Hematopoietic multipotent progenitor cell treated with erythropoietin and hydrocortisone succinate and interleukin-3 and kit ligand, for 4 days (in vitro differentiated cells): ENCODE results near the gene MNX1.

ENCODE experiments used
- DNase-seq: peaks from one replicate; pipeline ENCODE4 v3.0.0-alpha.2; 2015

Gene MNX1

GRCh38 chr7:157032644-157033482, 22.4 kb upstream of the MNX1 start:
- DNase-seq, result no peak

- no peak for DNase-seq
Observed at GRCh38 chr7:157032128-157032527, 21.7 kb upstream of the MNX1 start.

GRCh38 chr7:157028199-157028903, 17.9 kb upstream of the MNX1 start:
- no peak for DNase-seq

DNA sequence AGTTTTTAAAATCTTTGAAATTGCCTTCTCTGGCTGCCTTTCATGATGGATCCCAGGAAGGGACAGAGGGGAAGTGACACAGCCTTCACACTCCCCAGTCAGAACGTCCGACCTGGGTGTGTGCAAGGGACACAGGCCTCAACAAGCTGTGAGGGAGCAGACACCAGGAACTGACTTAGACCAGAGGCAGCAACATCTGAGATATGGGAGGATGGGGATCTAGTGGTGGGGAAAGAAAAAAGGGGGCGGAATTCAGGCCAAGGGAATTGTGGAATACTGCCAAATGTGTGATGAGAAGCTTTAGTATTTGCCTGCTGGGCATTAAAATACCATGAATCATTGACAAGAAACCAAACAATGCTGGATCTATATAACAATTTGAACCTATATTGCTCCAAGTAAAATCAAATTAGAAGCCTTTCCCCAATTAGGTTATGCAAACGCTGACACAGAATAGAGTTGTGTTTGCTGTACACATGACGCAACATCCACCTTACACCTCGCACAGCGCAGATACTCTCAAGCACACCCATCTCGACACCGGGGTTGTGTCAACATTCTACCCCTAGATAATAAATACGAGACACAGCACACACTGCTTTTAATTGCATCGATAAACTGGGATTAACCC, 17.2 kb upstream of the MNX1 start:
- DNase-seq, result no peak

DNA sequence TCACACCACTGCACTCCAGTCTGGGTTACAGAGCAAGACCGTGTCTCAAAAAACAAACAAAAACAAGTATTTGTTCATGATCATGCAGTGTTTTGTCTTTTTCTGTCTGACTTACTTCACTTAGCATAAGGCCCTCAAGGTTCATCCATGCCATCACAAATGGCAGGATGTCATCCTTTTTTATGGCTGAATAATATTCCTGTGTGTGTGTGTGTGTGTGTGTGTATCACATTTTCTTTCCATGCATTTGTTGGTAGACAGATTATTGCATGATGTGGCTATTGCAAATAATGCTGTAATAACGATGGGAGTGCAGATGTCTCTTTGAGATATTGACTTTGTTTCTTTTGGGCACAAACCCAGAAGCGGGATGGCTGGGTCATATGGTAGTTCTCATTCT, 14.3 kb upstream of the MNX1 start:
- no peak for DNase-seq

DNA sequence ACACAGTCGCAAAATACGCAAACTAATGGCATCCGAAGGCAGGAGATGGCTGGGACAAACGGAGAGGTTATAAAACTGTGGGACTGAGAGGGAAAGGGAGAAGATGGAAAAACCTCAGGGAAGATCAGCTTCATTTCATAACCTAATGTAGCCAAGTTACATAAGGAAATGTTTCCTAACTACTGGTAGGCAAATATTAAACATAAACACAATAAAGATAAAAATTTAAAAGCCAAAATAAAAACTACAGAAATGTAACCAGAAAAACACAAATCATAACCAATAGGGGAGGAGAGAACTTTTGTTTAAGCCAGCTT, 13.1 kb upstream of the MNX1 start:
- no peak for DNase-seq

GRCh38 chr7:157022681-157023588, 12.5 kb upstream of the MNX1 start:
- DNase-seq, result no peak

- no peak for DNase-seq
Observed at GRCh38 chr7:157021871-157022680, 11.6 kb upstream of the MNX1 start.

DNA sequence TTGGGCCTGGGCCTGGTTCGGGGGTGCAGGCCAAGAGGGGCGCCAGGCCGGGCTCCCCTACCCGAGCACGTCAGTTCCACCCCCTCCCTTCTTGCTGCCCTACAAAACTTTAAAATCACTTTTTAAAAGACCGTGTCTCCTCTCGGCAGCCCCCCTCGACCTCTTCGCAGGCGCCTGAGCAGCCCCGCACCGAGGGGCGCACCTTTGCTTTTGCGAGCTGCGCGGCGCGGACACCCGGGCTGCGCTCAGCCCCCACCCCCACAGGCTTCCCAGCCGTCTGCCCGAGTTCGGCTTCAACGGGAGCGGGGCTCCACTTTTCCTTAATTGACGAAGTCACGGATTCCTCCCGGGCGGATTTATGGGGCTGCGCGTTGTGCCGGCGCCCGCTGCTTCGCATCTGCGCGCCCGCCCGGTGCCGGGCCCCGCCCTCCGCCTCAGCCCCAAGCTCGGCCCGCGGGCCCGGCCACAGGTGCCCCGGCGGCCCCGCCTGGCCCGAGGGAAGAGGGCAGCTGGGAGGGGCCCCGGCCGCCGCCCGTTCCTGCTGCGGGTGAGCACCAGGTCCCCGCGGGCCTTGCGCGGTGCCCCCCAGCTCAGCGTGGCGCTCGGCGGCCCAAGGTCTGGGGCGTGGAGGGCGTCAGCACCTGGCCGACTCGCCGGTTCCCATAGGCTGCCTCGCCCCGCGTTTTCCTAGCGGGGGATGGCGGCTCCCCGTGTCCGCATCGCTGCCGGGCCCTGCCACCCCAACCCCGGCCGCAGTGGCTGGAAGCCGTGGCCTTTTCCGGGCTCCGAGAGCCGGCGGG, 10.8 kb upstream of the MNX1 start:
- no peak for DNase-seq

DNA sequence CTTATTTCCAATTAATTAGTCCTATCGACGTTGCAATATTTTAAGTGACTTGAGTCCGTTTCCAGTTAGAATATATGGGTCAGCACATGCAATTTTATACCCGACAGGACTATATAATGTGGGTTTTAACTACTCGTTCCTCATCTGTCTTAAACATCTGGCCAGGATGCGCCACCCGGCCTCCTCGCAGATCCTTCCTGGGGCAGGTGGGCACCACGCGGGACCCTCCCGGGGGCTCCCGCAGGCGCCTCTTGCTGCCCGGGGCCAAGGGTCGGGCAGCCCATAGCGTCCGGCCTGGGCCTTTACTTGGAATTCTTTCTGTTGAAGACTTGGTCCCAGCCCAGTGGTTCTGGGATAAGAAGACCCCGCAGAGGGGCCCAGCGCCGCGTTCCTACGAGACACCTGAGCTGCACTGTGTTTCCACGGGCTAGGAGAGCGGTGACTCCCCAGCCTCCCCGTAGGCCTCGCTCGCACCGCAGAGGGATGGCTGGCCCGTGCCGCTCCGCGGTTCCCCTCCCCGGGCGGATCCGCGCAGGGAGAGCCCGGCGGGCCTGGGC, 10.1 kb upstream of the MNX1 start:
- no peak for DNase-seq

DNA sequence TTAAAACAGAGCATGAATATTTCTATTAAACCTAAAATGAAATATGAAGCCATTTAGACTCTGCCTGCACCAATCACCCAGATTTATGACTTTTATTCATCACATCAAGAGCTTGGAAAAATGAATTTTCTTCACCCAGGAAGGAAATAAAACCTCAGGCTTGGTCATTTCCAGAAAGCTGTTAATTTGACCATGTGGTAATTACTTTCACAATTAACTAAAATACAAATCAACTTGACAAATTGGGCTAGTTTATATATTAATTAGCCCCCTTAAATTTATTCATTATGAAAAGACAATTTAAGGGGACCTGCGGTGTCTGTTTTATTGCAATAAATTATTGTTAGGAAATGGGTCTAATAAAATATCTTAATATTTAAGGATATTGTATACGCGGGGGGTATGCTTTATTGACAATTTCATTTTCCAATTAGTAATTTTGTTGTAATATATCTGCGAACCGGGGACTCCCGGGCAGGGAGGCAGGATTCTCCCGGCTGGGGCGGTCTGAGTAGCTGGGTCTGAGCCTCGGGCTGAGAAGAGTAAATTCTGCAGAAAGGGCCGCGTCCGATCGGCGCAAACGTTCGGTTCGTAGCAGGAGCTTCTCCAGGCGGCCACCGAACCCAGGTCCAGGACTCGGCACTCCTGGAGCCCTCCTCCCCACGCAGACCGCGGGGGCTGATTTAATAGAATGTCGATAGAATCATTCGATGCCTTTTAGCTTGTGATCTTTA, 9.4 kb upstream of the MNX1 start:
- no peak for DNase-seq

DNA sequence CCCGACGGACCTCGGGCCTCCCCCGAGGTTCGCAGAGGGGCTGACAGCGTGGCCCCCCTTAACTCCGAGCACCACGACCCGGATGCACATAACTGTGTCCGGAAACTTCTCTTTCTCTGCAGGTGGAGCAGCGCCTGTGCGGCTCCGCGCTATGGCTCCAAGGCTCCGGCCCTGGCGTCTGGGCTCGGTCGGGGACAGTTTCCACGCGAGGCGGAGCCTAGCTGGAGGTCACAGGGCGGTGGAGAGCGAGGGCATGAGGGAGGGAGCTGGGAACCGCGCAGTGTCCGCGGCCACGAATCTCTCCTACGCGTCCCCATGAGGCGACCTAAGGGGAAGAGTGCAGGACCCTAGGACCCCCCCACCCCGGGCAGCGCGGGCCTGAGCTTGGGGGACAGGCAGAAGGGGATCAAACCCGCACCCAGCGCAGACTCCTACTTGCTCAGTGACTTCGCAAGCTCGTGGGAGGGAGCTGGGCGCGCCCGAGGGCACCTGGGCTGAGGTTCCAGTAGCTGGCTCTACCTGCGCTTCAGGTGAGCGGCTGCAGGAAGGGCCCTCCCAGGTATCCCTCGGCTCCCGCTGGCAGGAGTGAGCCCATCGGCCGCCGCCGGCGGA, 8.6 kb upstream of the MNX1 start:
- no peak for DNase-seq

DNA sequence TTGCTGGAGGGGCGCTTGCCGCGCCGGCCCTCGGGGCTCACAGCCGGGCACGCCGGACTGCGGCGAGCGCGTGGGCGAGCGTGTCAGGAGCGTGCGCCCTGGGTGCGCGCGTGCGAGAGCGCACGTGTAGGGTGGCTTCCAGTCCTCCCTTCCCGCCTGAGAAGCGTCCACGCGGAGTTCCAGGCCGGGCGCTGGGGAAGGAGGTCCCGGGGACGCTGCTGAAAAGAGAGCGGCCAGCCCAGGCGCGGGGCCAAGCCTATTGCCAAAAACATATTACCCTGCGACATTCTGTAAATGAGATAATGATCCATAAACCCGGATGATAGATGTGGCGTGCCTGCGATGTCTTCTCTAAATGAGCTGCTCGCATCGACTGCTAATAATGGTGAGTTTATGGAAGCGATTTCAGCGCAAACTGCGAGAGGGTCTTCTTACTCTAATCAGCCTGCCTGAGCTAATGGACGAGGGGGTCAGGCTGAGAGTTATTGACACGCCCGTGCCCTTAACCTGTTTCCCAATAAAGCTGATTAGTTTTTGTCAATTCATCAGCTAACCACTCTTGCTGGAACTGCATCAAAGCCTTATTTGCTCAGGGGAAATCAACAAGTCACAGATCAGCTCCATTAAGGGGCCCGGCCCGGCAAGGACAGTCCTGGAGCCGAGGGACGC, 8.0 kb upstream of the MNX1 start:
- no peak for DNase-seq

GRCh38 chr7:157017603-157018327, 7.3 kb upstream of the MNX1 start:
- no peak for DNase-seq

DNA sequence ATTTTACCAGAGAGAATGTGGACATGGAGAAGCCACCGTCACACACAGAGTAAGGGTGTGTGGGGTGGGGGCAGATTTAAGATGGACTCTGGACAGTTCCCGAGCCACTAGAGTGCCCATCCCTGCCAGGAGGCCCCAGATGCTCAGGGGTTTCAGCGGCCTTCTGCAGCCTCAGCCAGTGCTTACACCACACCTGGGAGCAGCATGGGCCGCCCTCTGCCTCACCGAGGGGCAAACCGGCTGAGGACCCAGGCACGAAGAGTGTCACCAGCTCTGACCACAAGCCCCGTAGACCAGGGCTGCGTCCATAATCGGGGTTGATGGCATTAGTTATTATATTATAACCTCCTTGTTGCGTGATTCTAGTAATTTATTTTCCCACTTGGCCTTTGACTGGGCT, 6.7 kb upstream of the MNX1 start:
- no peak for DNase-seq

GRCh38 chr7:157016352-157017041, 6.0 kb upstream of the MNX1 start:
- DNase-seq, result no peak

- no peak for DNase-seq
Observed at GRCh38 chr7:157016024-157016351, 5.5 kb upstream of the MNX1 start.
